Measurements from ENCODE around the gene ACTL6B. TPM values are rescaled to one million over a fixed set of nuclear protein-coding genes. Genes with fewer than 3 reads are reported as not detected.

The ACTL6B gene
- total RNA-seq, 1 experiment from 2014 or later = not detected

- Histone ChIP-seq H3K79me2 (ENCODE audit: low read depth) (no peaks in the 10 kb centered on the region), H4K20me1 (ENCODE audit: insufficient read depth) (no peaks in the 10 kb centered on the region), H3F3A (ENCODE audit: insufficient read depth, low read depth) (peaks cover 12% of the 10 kb centered on the region; the same call in 1 of the 2 replicates), H3K27me3 (ENCODE audit: insufficient read depth, low read depth) (no peaks in the 10 kb centered on the region), H3K4me3 (peak overlapping the region; percentile 62; the same call in 1 of the 2 replicates), H3K9me2 (ENCODE audit: insufficient read depth) (no peaks in the 10 kb centered on the region), H3K9me3 (ENCODE audit: insufficient read depth, low read depth) (no peaks in the 10 kb centered on the region), H2AFZ (no peak overlapping the region; the same call in 1 of the 2 replicates), H3K27ac (no peak overlapping the region), H3K4me1 (replicated peaks; ENCODE audit: insufficient read depth) (peaks cover 9% of the 10 kb centered on the region; the same call in 1 of the 2 replicates), H3K4me2 (peak overlapping the region; percentile 94), H3K36me3 (ENCODE audit: low read depth) (no peaks in the 10 kb centered on the region)
- no TSS peak for BruUV-seq (replicated peaks)
- DNase-seq = no peak
- intact Hi-C loops (cut with micrococcal nuclease; ENCODE audit: unreplicated experiment) = loop anchor here (5.0 kb wide), 1 partner anchor 46 kb away; the partner anchor contains the start of gene GNB2
- CTCF ChIA-PET = interaction anchor here (0.6 to 0.9 kb wide), 2 partner anchors 11 to 44 kb away, joined by 3 to 5 read pairs; no protein-coding TSS in a partner anchor
- TF ChIP-seq EZH2 (IDR thresholded peaks at IDR 0.05; ENCODE audit: low read depth) = no peak
- TF ChIP-seq CTCF (conservative IDR thresholded peaks at IDR 0.05) = no peak
- POLR2A ChIA-PET (ENCODE audit: unreplicated experiment) = interaction anchor here (0.5 to 0.7 kb wide), 2 partner anchors 18 to 24 kb away, joined by 3 to 5 read pairs; no protein-coding TSS in a partner anchor
These were observed 30.2 kb downstream of the ACTL6B start for GRCh38 chr7:100626055-100626454.

DNA sequence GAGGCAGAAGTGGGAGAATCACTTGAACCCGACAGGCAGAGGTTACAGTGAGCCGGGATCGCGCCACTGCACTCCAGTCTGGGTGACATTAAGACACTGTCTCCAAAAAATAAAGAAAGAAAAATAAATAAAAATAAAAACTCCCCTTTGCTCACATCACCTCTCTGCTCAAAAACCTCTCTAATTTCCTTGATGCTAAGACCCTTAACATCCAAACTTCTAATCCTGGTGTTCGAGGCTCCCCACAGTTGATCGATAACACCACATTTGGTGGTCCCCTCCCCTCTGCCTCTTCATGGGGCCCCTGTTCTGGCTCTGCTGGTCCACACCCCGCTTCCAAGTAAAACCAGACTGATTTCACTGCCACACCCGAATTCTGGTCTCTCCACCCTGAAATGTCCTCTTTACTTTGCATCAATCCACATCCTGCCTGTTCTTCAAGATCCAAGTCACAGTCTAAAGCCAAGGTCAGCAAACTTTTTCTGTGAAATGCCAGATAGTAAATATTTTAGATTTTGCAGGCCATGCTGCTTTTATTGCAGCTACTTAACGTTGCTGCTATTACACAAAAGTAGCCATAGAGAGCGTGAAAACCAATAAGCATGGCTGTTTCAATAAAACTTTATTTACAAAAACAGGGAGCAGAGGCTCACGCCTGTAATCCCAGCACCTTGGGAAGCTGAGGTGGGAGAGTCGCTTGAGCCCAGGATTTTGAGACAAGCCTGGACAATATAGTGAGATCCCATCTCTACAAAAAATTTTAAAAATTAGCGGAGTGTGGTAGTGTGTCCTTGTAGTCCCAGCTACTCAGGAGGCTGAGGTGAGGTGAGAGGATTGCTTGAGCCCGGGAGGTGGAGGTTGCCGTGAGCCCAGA lies 32.1 kb downstream of the ACTL6B start:
- ChIA-PET POLR2A (ENCODE audit: unreplicated experiment) (interaction anchor here (0.6 kb wide), 1 partner anchor 19 kb away, joined by 4 read pairs; no protein-coding TSS in a partner anchor), CTCF (interaction anchor here (0.6 kb wide), 1 partner anchor 11 kb away, joined by 3 read pairs; no protein-coding TSS in a partner anchor)
- no peak for DNase-seq

More for the DNA sequence above, 32.1 kb downstream of the ACTL6B start:
- no TSS peak for BruUV-seq (replicated peaks)
- Histone ChIP-seq H3K9me2 (ENCODE audit: insufficient read depth) (no peaks in the 10 kb centered on the region), H2AFZ (no peak overlapping the region), H3K27ac (no peak overlapping the region), H3F3A (ENCODE audit: insufficient read depth, low read depth) (peaks cover 12% of the 10 kb centered on the region; the same call in 1 of the 2 replicates), H3K36me3 (ENCODE audit: low read depth) (no peaks in the 10 kb centered on the region), H3K9me3 (ENCODE audit: insufficient read depth, low read depth) (no peaks in the 10 kb centered on the region), H3K4me3 (no peak overlapping the region), H3K27me3 (ENCODE audit: insufficient read depth, low read depth) (no peaks in the 10 kb centered on the region), H3K79me2 (ENCODE audit: low read depth) (no peaks in the 10 kb centered on the region), H3K4me1 (replicated peaks; ENCODE audit: insufficient read depth) (peaks cover 9% of the 10 kb centered on the region; the same call in 1 of the 2 replicates), H3K4me2 (no peak overlapping the region), H4K20me1 (ENCODE audit: insufficient read depth) (no peaks in the 10 kb centered on the region)
- intact Hi-C loops (cut with micrococcal nuclease; ENCODE audit: unreplicated experiment) = no loop called here
- TF ChIP-seq CTCF (conservative IDR thresholded peaks at IDR 0.05) = no peak
- TF ChIP-seq EZH2 (IDR thresholded peaks at IDR 0.05; ENCODE audit: low read depth) = no peak

Measured in PC-9 (cell line).